Osteocyte (in vitro differentiated cells): ENCODE data around the gene NEFH. TPM values are rescaled to one million over a fixed set of nuclear protein-coding genes. Genes with fewer than 3 reads are reported as not detected.

Experiments used
- DNase-seq: peaks from one replicate; pipeline ENCODE4 v3.0.0; 2021; ENCODE audit warnings: mixed read lengths; ENCODE audit not compliant: unreplicated experiment; ENCODE audit errors: extremely low spot score
- H3K27ac Mint-ChIP-seq: one replicate; pipeline ENCODE4 v1.8.0; 2021; ENCODE audit warnings: mild to moderate bottlenecking, mixed read lengths; ENCODE audit not compliant: unreplicated experiment
- H3K27me3 Mint-ChIP-seq: one replicate; pipeline ENCODE4 v1.8.0; 2021; ENCODE audit warnings: mixed read lengths; ENCODE audit not compliant: unreplicated experiment
- H3K36me3 Mint-ChIP-seq: one replicate; pipeline ENCODE4 v1.8.0; 2021; ENCODE audit warnings: mixed read lengths; ENCODE audit not compliant: unreplicated experiment
- H3K4me1 Mint-ChIP-seq: one replicate; pipeline ENCODE4 v1.8.0; 2021; ENCODE audit warnings: mixed read lengths; ENCODE audit not compliant: unreplicated experiment
- H3K4me3 Mint-ChIP-seq: one replicate; pipeline ENCODE4 v1.8.0; 2021; ENCODE audit warnings: mild to moderate bottlenecking, moderate library complexity, mixed read lengths; ENCODE audit not compliant: unreplicated experiment
- H3K9me3 Mint-ChIP-seq: one replicate; pipeline ENCODE4 v1.8.0; 2021; ENCODE audit warnings: mixed read lengths; ENCODE audit not compliant: unreplicated experiment
- total RNA-seq: library from RNA; stranded (reverse); gene quantifications from 2 replicates; pipeline ENCODE4 v1.2.1, GENCODE V29; 2021
- TF ChIP-seq, protein P1 (sequence below): fragments of 200-600 bp; sonication (generic); IDR thresholded peaks from 2 replicates; pipeline ENCODE4 v1.5.0; 2021; ENCODE audit warnings: antibody characterized with exemption, mild to moderate bottlenecking, moderate library complexity

NEFH gene
- total RNA-seq, 1 donor from 2014 or later, result 0.62 TPM

DNA sequence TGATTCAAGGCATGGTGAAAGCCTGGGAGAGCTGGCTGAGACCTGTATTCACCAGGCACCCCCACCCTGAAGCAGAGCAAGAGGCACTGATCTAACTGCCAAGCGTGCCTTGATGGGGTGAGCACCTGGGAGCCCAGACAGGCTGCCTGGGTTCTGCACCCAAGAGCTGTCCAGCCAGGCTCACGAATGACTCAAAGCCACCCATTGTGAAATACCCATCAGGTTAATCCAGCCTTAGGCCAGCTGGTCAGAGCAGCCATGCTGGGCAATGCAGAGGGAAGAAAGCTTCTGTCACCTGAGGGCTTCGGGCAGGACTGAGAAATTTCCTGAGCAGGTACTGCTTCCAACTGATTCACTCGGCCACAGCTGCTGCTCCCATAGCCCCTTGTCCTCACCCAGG is 51.4 kb downstream of the NEFH start:
- H3K27ac Mint-ChIP-seq, result no peak overlapping the region

DNA sequence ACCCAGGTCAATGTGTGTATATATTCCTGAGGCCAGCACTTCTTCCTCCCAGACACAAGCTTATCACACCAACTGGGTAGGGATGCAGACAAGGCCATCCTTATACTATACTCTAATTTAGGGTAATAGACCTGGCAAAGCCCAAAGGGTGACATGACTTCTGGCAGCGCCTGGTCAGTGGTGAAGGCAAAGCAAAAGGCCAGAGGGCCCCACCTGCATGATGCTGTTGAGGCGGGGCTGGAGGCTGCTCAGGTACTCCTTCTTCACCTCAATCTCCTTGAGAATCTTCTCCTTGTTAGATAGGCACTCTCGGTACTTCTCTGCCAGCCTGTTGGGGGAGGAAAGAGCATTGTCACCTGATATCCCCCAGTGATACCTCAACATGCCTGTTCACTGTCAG is 56.4 kb downstream of the NEFH start:
- H3K4me3 Mint-ChIP-seq, result no peak overlapping the region
- H3K36me3 Mint-ChIP-seq, result peaks cover 65% of the 10 kb centered on the region
- no peaks in the 10 kb centered on the region for H3K27me3 Mint-ChIP-seq
- DNase-seq, result no peak
- H3K27ac Mint-ChIP-seq, result no peak overlapping the region
- H3K4me1 Mint-ChIP-seq, result no peaks in the 10 kb centered on the region
- no peaks in the 10 kb centered on the region for H3K9me3 Mint-ChIP-seq
- TF ChIP-seq, protein P1, sequence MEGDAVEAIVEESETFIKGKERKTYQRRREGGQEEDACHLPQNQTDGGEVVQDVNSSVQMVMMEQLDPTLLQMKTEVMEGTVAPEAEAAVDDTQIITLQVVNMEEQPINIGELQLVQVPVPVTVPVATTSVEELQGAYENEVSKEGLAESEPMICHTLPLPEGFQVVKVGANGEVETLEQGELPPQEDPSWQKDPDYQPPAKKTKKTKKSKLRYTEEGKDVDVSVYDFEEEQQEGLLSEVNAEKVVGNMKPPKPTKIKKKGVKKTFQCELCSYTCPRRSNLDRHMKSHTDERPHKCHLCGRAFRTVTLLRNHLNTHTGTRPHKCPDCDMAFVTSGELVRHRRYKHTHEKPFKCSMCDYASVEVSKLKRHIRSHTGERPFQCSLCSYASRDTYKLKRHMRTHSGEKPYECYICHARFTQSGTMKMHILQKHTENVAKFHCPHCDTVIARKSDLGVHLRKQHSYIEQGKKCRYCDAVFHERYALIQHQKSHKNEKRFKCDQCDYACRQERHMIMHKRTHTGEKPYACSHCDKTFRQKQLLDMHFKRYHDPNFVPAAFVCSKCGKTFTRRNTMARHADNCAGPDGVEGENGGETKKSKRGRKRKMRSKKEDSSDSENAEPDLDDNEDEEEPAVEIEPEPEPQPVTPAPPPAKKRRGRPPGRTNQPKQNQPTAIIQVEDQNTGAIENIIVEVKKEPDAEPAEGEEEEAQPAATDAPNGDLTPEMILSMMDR, result no peak

More for the DNA sequence above, 51.4 kb downstream of the NEFH start:
- no peak overlapping the region for H3K4me3 Mint-ChIP-seq
- TF ChIP-seq, protein P1, result no peak
- H3K9me3 Mint-ChIP-seq, result no peaks in the 10 kb centered on the region
- no peaks in the 10 kb centered on the region for H3K4me1 Mint-ChIP-seq
- H3K36me3 Mint-ChIP-seq, result peaks cover 52% of the 10 kb centered on the region
- no peak for DNase-seq
- no peaks in the 10 kb centered on the region for H3K27me3 Mint-ChIP-seq

DNA sequence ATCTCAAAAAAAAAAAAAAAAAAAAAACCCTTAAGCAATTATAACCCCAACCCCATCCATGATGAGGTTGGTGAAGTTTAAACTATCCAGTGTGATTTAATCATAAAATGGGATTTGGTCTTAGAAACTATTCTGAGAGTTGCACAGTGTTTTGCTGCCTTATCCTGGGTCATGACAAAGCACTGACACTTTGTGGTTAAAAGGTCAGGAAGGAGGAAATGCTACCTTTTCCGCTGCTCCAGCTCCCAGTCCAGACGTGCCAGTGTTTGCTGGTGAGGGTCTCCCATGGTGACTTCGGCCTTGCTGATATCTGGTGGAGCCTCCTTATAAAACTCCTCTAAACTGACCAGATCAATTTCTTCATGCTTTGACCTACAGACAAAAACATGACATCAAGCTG is 59.1 kb downstream of the NEFH start:
- no peak overlapping the region for H3K27ac Mint-ChIP-seq
- DNase-seq, result no peak
- H3K27me3 Mint-ChIP-seq, result no peaks in the 10 kb centered on the region
- peaks cover 60% of the 10 kb centered on the region for H3K36me3 Mint-ChIP-seq
- TF ChIP-seq, protein P1, result no peak
- no peaks in the 10 kb centered on the region for H3K4me1 Mint-ChIP-seq
- no peaks in the 10 kb centered on the region for H3K9me3 Mint-ChIP-seq
- no peak overlapping the region for H3K4me3 Mint-ChIP-seq

Other genes with a start within 250 kb of the NEFH start
- gene RHBDD3, start 212.2 kb upstream of the NEFH start, total RNA-seq, result 41.0 and 45.8 TPM in 2 replicates
- gene EWSR1, start 211.9 kb upstream of the NEFH start, total RNA-seq, result 218 and 228 TPM in 2 replicates
- 21.6 and 22.3 TPM in 2 replicates for gene GAS2L1, start 173.6 kb upstream of the NEFH start, total RNA-seq
- gene RASL10A, start 164.5 kb upstream of the NEFH start, total RNA-seq, result not detected in 2 replicates
- 42.0 and 45.4 TPM in 2 replicates for gene AP1B1, start 91.6 kb upstream of the NEFH start, total RNA-seq
- gene RFPL1, start 41.6 kb upstream of the NEFH start, total RNA-seq, result not detected in 2 replicates
- 57.4 and 60.0 TPM in 2 replicates for gene THOC5, start 73.5 kb downstream of the NEFH start, total RNA-seq
- 47.3 and 49.3 TPM in 2 replicates for gene NIPSNAP1, start 100.9 kb downstream of the NEFH start, total RNA-seq
- gene NF2, start 123.4 kb downstream of the NEFH start, total RNA-seq, result 67.9 and 71.0 TPM in 2 replicates
- not detected in 2 replicates for gene CABP7, start 239.8 kb downstream of the NEFH start, total RNA-seq